ENCODE data around the gene CKM.

Gene CKM

GRCh38 chr19:45304141-45304926 lies 18.3 kb downstream of the CKM start:
- Histone ChIP-seq H3K27me3 (ENCODE audit: insufficient read depth, low read length) (no peaks in the 10 kb centered on the region), H3K36me3 (ENCODE audit: insufficient read depth, low read length) (peaks cover 7% of the 10 kb centered on the region), H3K9me3 (ENCODE audit: low read length) (no peaks in the 10 kb centered on the region), H2AFZ (ENCODE audit: low read depth, low read length) (no peak overlapping the region), H3K4me1 (ENCODE audit: insufficient read depth, low read length) (no peaks in the 10 kb centered on the region), H3K4me3 (ENCODE audit: low read length) (no peak overlapping the region)

DNA sequence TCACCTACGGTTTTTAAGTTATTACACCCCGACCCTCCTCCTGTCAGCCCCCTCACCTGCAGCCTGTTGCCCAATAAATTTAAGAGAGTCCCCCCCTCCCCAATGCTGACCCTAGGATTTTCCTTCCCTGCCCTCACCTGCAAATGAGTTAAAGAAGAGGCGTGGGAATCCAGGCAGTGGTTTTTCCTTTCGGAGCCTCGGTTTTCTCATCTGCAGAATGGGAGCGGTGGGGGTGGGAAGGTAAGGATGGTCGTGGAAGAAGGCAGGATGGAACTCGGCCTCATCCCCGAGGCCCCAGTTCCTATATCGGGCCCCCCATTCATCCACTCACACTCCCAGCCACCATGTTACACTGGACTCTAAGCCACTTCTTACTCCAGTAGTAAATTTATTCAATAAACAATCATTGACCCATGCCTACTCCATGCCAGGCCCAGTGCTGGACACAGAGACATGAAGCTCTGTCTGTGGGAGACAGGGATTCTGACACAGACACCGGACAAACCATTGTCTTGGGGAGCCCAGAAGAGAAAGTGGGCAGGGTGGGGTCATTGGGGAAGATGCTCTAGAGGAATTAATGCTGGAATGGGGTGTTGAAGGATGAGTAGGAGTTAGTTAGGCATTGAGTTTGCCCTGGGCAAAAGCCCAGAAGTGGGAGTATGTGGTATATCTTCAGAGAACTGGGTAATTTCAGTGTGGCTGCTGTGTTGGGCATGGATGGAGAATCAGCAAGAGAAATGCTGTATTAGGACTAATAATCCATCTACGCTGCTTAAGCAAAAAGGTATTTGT lies 19.2 kb downstream of the CKM start:
- Histone ChIP-seq H3K9me3 (ENCODE audit: low read length) (no peaks in the 10 kb centered on the region), H3K27me3 (ENCODE audit: insufficient read depth, low read length) (no peaks in the 10 kb centered on the region), H2AFZ (ENCODE audit: low read depth, low read length) (no peak overlapping the region), H3K4me3 (ENCODE audit: low read length) (no peak overlapping the region), H3K4me1 (ENCODE audit: insufficient read depth, low read length) (no peaks in the 10 kb centered on the region), H3K36me3 (ENCODE audit: insufficient read depth, low read length) (peaks cover 7% of the 10 kb centered on the region)

- Histone ChIP-seq H3K36me3 (ENCODE audit: insufficient read depth, low read length) (peaks cover 14% of the 10 kb centered on the region), H2AFZ (ENCODE audit: low read depth, low read length) (no peak overlapping the region), H3K27me3 (ENCODE audit: insufficient read depth, low read length) (no peaks in the 10 kb centered on the region), H3K4me1 (ENCODE audit: insufficient read depth, low read length) (no peaks in the 10 kb centered on the region), H3K9me3 (ENCODE audit: low read length) (no peaks in the 10 kb centered on the region), H3K4me3 (ENCODE audit: low read length) (no peak overlapping the region)
These were observed 20.3 kb downstream of the CKM start for GRCh38 chr19:45302416-45302815.

DNA sequence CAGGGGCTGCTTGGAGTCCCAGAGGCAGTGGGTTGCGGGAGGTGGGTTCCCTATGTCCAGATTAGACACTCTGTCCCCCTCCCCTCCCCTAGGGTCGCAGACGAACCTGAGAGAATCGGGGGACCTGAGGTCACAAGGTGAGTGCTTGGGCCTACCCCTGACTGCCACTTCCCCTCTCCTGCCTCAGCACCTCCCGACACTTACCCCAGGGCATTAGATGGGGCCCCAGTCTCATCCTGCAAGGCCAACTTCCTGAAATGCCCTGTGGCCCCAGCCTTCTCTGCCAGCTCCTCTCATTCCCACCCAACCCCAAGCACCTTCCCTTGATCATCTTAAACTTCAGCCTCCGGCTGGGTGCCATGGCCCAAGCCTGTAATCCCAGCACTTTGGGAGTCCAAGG lies 23.0 kb downstream of the CKM start:
- Histone ChIP-seq H2AFZ (ENCODE audit: low read depth, low read length) (no peak overlapping the region), H3K4me3 (ENCODE audit: low read length) (no peak overlapping the region), H3K36me3 (ENCODE audit: insufficient read depth, low read length) (peaks cover 33% of the 10 kb centered on the region), H3K4me1 (ENCODE audit: insufficient read depth, low read length) (no peaks in the 10 kb centered on the region), H3K27me3 (ENCODE audit: insufficient read depth, low read length) (no peaks in the 10 kb centered on the region), H3K9me3 (ENCODE audit: low read length) (peaks cover 5% of the 10 kb centered on the region)

DNA sequence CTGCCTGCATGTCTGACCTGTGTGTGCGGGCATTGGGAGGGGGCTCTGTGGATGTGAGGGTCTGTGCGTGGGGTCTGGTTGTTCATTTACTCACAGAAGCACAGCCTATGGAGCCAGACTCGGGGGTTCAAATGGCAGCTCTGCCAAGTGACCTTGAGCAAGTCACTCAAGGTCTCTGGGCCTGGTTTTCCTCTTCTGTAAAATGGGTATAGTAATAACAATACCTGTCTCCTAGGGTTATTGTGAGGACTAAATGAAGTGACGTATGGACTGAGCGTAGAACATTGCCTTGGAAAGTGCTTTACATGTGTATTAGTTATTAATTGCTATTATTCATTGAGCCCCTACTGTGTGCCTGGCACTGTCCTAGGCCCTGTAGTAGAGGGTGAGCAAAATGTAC lies 24.4 kb downstream of the CKM start:
- Histone ChIP-seq H3K9me3 (ENCODE audit: low read length) (peaks cover 10% of the 10 kb centered on the region), H2AFZ (ENCODE audit: low read depth, low read length) (no peak overlapping the region), H3K4me3 (ENCODE audit: low read length) (no peak overlapping the region), H3K27me3 (ENCODE audit: insufficient read depth, low read length) (no peaks in the 10 kb centered on the region), H3K4me1 (ENCODE audit: insufficient read depth, low read length) (no peaks in the 10 kb centered on the region), H3K36me3 (ENCODE audit: insufficient read depth, low read length) (peaks cover 45% of the 10 kb centered on the region)

DNA sequence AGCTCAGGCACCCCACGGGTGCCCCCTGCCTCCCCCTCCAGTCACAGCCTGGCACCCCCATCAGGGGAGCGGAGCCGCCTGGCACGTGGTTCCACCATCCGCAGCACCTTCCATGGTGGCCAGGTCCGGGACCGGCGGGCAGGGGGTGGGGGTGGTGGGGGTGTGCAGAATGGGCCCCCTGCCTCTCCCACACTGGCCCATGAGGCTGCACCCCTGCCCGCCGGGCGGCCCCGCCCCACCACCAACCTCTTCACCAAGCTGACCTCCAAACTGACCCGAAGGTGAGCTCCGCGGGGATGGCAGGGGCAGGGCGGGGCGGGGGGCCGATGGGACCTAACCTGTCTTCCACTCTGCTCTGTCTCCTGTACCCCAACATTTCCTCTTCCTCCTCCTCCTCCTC lies 25.0 kb downstream of the CKM start:
- Histone ChIP-seq H3K36me3 (ENCODE audit: insufficient read depth, low read length) (peaks cover 47% of the 10 kb centered on the region), H2AFZ (ENCODE audit: low read depth, low read length) (no peak overlapping the region), H3K27me3 (ENCODE audit: insufficient read depth, low read length) (no peaks in the 10 kb centered on the region), H3K4me3 (ENCODE audit: low read length) (no peak overlapping the region), H3K9me3 (ENCODE audit: low read length) (peaks cover 12% of the 10 kb centered on the region), H3K4me1 (ENCODE audit: insufficient read depth, low read length) (no peaks in the 10 kb centered on the region)

DNA sequence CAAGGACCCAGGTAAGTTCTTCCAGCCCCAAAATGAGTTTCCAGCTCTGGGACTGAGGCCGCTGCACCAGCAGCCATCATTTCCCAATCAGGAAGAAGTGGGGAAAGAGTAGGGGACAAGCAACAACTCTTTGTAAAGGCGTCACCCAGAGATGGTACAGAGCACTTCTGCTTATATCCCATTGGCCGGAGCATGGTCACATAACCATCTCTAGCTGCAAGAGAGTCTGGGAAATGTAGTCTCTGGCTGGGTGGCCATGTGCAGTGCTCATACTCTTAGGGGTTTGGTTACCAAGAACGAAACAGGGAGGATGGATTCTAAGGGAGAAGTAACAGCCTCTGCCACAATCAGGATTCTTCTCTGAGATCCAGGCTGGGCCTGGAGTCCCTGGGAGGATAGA lies 26.3 kb downstream of the CKM start:
- H3K36me3 ChIP-seq (ENCODE audit: insufficient read depth, low read length): peaks cover 59% of the 10 kb centered on the region

GRCh38 chr19:45295873-45296272 lies 26.8 kb downstream of the CKM start:
- H3K4me3 ChIP-seq (ENCODE audit: low read length): no peak overlapping the region
- H3K4me1 ChIP-seq (ENCODE audit: insufficient read depth, low read length): no peaks in the 10 kb centered on the region
- H2AFZ ChIP-seq (ENCODE audit: low read depth, low read length): no peak overlapping the region
- peaks cover 63% of the 10 kb centered on the region for H3K36me3 ChIP-seq (ENCODE audit: insufficient read depth, low read length)
- peaks cover 26% of the 10 kb centered on the region for H3K9me3 ChIP-seq (ENCODE audit: low read length)
- no peaks in the 10 kb centered on the region for H3K27me3 ChIP-seq (ENCODE audit: insufficient read depth, low read length)

More for the DNA sequence above, 26.3 kb downstream of the CKM start:
- H3K27me3 ChIP-seq (ENCODE audit: insufficient read depth, low read length): no peaks in the 10 kb centered on the region
- H3K4me3 ChIP-seq (ENCODE audit: low read length): no peak overlapping the region
- peaks cover 22% of the 10 kb centered on the region for H3K9me3 ChIP-seq (ENCODE audit: low read length)
- no peaks in the 10 kb centered on the region for H3K4me1 ChIP-seq (ENCODE audit: insufficient read depth, low read length)
- H2AFZ ChIP-seq (ENCODE audit: low read depth, low read length): no peak overlapping the region

DNA sequence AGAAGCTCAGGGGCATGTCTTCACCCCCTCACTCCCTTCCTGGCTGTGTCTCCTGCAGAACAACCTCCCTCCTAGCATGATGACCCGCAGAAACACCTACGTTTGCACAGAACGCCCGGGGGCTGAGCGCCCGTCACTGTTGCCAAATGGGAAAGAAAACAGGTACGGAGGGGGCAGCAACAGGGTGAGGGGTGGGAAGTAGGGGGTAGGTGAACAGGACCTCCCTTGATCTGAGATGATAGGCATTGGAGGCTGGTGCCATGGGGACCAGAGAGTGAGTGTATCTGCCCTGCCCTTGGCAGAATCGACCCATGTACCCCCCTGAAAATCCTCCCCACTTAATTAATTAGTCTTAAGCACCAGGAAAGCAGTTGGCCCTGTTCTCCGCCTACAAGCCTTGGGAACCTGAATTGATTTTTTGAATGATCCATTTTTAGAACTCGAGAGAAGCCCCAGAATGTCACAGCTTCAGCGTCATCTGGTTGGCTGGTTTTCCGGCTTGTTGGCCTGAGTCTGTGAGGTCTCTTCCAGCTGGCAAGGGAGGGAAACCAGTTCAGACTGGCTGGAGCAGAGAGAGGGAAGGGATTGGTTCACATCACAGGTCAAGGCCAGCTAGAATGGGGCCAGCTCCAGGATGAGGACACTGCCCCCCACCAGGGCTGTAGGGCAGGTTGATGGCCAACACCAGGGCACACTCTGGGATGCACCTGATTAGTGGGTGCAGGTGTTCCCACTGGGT lies 28.2 kb downstream of the CKM start:
- no peaks in the 10 kb centered on the region for H3K27me3 ChIP-seq (ENCODE audit: insufficient read depth, low read length)
- H3K36me3 ChIP-seq (ENCODE audit: insufficient read depth, low read length): peaks cover 65% of the 10 kb centered on the region
- no peaks in the 10 kb centered on the region for H3K4me1 ChIP-seq (ENCODE audit: insufficient read depth, low read length)
- H2AFZ ChIP-seq (ENCODE audit: low read depth, low read length): no peak overlapping the region
- H3K9me3 ChIP-seq (ENCODE audit: low read length): peaks cover 33% of the 10 kb centered on the region
- H3K4me3 ChIP-seq (ENCODE audit: low read length): no peak overlapping the region

DNA sequence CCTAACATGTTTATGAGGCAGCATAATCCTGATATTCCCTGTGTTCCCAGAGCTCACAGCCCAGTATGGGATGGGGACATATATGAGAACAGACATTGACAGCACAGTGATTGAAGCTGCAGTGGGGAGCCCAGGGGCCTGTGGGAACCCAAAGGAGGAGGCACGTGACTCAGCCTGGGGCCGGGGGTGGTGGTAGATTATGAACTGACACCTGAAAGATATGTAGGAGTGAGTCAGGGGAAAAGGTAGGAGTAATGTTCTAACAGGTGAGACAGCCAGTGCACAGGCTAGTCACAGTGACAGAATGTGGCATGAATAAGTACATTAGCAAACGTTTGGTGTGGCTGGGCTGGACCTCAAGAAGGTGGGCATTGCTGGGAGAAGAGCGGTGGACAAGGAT lies 29.0 kb downstream of the CKM start:
- peaks cover 68% of the 10 kb centered on the region for H3K36me3 ChIP-seq (ENCODE audit: insufficient read depth, low read length)
- H3K4me3 ChIP-seq (ENCODE audit: low read length): no peak overlapping the region
- no peak overlapping the region for H2AFZ ChIP-seq (ENCODE audit: low read depth, low read length)
- H3K27me3 ChIP-seq (ENCODE audit: insufficient read depth, low read length): no peaks in the 10 kb centered on the region
- H3K4me1 ChIP-seq (ENCODE audit: insufficient read depth, low read length): no peaks in the 10 kb centered on the region
- H3K9me3 ChIP-seq (ENCODE audit: low read length): peaks cover 33% of the 10 kb centered on the region

- Histone ChIP-seq H3K27me3 (ENCODE audit: insufficient read depth, low read length) (no peaks in the 10 kb centered on the region), H3K36me3 (ENCODE audit: insufficient read depth, low read length) (peaks cover 62% of the 10 kb centered on the region), H3K4me1 (ENCODE audit: insufficient read depth, low read length) (no peaks in the 10 kb centered on the region), H3K9me3 (ENCODE audit: low read length) (peaks cover 33% of the 10 kb centered on the region), H3K4me3 (ENCODE audit: low read length) (no peak overlapping the region), H2AFZ (ENCODE audit: low read depth, low read length) (no peak overlapping the region)
These were observed 30.8 kb downstream of the CKM start for GRCh38 chr19:45291834-45292233.

- Histone ChIP-seq H3K4me1 (ENCODE audit: insufficient read depth, low read length) (no peaks in the 10 kb centered on the region), H3K36me3 (ENCODE audit: insufficient read depth, low read length) (peaks cover 56% of the 10 kb centered on the region), H3K4me3 (ENCODE audit: low read length) (no peak overlapping the region), H2AFZ (ENCODE audit: low read depth, low read length) (no peak overlapping the region), H3K27me3 (ENCODE audit: insufficient read depth, low read length) (no peaks in the 10 kb centered on the region), H3K9me3 (ENCODE audit: low read length) (peaks cover 29% of the 10 kb centered on the region)
These were observed 32.2 kb downstream of the CKM start for GRCh38 chr19:45290381-45290931.

Data from neuron (in vitro differentiated cells).